Omental fat pad (tissue), 4 donors: ENCODE measurements around the gene CDK5RAP3. TPM values are rescaled to one million over a fixed set of nuclear protein-coding genes. Genes with fewer than 3 reads are reported as not detected.

Source experiments
- ATAC-seq: fragments of 150-250 bp; one replicate; pipeline ENCODE4 v1.9.1; 2016; ENCODE audit warnings: mild to moderate bottlenecking, moderate library complexity; ENCODE audit not compliant: low FRiP score
- DNase-seq: peaks from one replicate; pipeline ENCODE4 v3.0.0-alpha.2; 2019; ENCODE audit warnings: low spot score
- CTCF ChIP-seq, 3 donors: fragments of 450-650 bp; IDR thresholded peaks; one replicate each; pipeline ENCODE4 v1.5.1; 2016 to 2017; ENCODE audit warnings: antibody characterized with exemption in 3 of 3, mild to moderate bottlenecking in 3 of 3, moderate library complexity in 2 of 3
- total RNA-seq, 4 donors: library from RNA; depleted of rRNA; stranded (reverse); fragments of >200 nt; gene quantifications; one replicate each; pipeline ENCODE4 v1.1.0, GENCODE V29; 2016

The CDK5RAP3 gene
- total RNA-seq, 4 donors from 2014 or later, result 72.4 to 156 (median 100) TPM

DNA sequence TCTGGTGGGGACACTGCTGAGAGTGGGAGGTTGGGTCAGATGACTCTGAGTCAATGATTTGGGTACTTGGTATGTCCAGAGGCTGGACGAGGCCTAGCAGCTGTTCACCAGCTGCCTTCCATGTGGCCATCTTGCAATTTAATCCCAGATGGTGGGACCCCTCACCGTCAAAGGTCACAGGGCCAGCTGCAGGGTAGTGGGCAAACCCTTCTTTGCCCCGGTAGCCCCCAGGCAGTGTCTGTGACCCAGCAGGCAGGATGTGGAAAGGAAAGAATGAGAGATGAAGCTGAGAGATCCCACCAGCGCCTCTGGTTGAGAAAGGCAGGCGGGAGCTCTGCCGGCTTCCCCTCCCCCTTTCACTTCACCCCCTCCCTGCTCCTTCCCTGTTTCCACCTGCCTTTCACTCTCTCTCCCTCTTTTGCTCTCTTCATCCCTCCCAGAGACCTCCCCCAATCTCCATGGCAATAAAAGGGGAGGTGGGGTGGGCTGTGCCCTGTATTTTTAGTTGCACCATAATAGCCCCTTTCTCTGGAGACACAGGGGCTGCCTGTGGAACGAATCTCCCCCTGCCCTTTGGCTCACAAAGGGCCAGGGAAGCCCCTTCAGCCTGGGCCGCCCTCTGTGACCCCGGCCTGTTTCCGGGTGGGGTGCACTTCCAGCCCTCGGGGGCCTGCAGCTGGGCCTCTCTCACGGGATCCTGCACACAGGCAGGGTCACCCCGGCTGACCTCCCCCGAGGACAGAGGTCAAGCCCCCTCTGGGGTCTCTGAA, 20.2 kb downstream of the CDK5RAP3 start:
- TF ChIP-seq CTCF (IDR thresholded peaks at IDR 0.05), result no peak
- DNase-seq (no peak), ATAC-seq (no peak)

DNA sequence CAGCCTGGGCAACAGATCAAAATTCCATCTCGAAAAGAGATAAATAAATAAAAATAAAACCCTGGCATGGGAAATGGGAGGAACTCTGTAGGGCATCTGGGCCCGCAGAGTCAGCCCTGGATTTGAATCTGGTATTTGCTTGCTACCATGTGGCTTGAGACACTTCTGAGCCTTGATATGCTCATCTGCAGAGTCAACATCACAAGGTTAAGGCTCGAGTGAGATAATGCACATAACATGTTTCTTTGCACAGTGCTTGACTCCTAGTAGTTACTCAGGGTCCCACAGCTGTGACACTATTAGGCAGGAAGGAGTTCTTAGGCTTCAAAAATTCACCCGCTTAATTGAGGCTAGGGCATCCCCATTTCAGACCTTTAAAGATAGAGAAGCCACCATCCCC, 21.3 kb downstream of the CDK5RAP3 start:
- DNase-seq (no peak), ATAC-seq (no peak)
- no peak for TF ChIP-seq CTCF (IDR thresholded peaks at IDR 0.05)

DNA sequence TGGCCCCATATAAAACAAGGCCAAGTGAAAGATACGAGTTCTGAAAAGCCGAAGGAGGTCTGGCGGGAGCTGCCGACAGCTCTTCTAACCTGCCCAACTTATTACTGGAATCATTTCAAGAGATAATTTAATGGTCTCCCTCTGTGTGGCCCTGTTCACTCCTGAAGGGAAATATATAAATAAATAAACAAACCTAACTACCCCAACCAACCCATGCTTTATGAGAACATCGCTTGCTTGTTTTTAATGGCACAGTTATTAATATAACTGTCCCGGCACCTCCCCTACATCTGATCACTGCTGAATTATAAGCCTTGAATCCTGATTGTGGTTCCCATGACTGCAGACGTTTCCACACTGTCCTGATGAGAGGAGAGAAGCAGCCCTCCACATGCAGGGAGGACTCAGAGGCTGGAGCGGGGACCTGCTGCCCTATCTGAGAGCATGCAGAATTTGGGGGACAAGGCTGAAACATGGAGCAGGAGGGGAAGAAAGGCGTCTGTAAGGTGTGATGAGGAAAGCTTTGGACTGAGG, 22.2 kb downstream of the CDK5RAP3 start:
- no peak for DNase-seq
- no peak for ATAC-seq
- no peak for TF ChIP-seq CTCF (IDR thresholded peaks at IDR 0.05)

DNA sequence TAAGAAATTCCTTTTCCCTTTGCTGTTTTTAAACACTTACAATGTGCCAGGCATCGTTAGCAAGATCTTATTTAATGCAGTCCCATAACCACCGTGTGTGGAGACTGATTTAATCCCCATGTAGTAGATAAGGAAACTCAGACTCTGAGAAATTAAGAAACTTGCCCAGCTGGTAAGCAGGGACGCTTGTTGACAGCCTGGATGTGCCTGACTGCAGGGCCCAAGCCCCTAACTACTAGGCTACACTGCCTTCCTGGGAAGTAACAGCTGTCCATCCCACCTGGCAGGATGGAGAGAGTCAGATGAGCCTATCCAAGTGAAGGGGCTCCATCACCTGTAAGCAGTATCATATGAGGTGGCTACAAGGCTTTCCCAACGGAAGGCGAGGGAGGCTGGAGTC, 23.1 kb downstream of the CDK5RAP3 start:
- DNase-seq, result no peak
- TF ChIP-seq CTCF (IDR thresholded peaks at IDR 0.05), result no peak
- ATAC-seq, result no peak

DNA sequence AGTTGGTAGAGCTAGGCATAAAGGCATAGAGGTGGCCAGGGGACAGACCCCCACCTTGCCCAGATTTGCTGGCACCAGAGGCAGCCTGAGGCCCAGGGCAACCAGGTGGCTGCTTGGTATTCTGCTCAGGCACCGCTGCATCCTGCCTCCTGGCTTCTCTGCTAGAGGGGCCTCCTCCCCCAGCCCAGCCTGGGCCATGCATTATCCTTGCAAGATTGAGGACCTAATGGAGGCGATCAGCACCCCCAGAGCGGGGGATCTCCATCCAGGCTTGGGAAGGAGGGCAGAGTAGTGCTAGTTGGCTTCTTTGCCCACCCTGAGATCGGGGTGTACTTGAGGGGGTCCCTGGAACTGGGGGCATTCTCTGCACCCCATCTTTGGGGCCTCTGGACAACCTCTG, 23.8 kb downstream of the CDK5RAP3 start:
- ATAC-seq (no peak), DNase-seq (no peak)
- TF ChIP-seq CTCF (IDR thresholded peaks at IDR 0.05), result no peak

GRCh38 chr17:47995241-47995935, 24.5 kb downstream of the CDK5RAP3 start:
- no peak for DNase-seq

More at GRCh38 chr17:47995241-47995935, 24.5 kb downstream of the CDK5RAP3 start:
- no peak for ATAC-seq
- no peak for TF ChIP-seq CTCF (IDR thresholded peaks at IDR 0.05)
